Measurements from ENCODE around the gene MRPL41.
"Not testable (repeated sequence)": the region's sequence is repeated elsewhere in the genome, so short reads cannot be mapped to it uniquely, and the experiment has no call there.

The MRPL41 gene

GRCh38 chr9:137551264-137552021, at the start of gene MRPL41:
Gene MRPL41, plus strand, starts transcription at chr9:137551879. Its CDS starts 203 bp downstream, at chr9:137552082.
- FAIRE-seq = no peak

GRCh38 chr9:137502008-137502911, 49.4 kb upstream of the MRPL41 start:
- no peak for FAIRE-seq

GRCh38 chr9:137504432-137504777, 47.3 kb upstream of the MRPL41 start:
- no peak for FAIRE-seq

GRCh38 chr9:137505421-137506140, 46.1 kb upstream of the MRPL41 start:
- FAIRE-seq = no peak

DNA sequence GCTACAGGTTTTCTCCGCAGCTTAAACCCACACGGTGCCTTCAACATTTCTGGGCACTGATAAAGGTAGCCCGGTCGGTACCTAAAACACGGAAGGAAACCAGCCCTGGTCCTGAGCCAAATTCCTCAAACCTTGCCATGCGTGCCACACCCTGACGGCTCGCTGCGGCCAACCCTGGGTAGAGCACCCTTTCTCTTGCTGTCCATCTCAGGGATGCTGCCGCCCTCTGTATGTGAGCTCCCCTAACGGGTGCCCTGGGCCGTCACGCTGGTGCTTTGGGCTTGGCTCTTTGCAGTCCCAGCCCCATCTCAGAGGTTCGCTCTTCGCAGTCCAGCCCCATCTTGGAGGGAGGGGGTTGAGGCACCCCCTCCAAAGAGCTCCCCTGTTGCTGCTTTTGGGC, 45.4 kb upstream of the MRPL41 start:
- FAIRE-seq = no peak

DNA sequence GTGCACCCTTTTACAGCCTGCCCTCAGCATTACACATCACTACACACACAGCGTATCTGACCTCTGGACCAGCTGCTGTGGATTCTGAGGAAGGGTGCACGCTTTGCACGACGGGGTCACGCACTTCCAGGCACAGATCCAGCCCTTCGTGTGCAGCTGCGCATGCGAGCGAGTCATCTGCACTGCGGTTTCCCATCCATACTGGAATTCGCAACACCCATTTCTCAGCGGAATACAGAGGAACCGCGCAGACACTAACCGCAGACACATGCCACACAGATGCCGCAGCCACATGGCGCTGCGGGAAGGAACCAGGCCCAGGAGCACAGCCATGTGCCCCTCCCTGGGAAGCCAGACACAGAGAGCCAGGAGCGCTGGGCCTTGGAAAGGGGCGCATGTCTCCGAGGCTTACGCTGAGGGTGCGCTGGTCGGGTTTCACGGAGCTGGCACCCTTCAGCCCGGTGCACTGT, 44.9 kb upstream of the MRPL41 start:
- no peak for FAIRE-seq

DNA sequence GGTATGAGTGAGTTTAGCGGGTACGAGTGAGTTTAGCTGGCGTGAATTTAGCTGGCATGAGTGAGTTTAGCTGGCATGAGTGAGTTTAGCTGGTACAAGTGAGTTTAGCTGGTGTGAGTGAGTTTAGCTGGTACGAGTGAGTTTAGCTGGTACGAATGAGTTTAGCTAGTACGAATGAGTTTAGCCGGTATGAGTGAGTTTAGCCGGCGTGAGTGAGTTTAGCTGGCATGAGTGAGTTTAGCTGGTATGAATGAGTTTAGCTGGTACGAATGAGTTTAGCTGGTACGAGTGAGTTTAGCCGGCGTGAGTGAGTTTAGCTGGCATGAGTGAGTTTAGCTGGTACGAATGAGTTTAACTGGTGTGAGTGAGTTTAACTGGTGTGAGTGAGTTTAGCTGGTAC, 42.5 kb upstream of the MRPL41 start:
- no peak for FAIRE-seq

DNA sequence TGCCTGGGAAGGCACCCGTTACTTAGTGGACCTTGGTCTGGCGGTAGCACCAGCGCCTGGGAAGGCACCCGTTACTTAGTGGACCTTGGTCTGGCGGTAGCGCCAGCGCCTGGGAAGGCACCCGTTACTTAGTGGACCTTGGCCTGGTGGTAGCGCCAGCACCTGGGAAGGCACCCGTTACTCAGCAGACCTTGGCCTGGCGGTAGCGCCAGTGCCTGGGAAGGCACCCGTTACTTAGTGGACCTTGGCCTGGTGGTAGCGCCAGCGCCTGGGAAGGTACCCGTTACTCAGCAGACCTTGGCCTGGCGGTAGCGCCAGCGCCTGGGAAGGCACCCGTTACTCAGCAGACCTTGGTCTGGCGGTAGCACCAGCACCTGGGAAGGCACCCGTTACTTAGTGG, 40.6 kb upstream of the MRPL41 start:
- not testable (repeated sequence) for FAIRE-seq

- FAIRE-seq = no peak
Observed at GRCh38 chr9:137511758-137512463, 39.8 kb upstream of the MRPL41 start.

DNA sequence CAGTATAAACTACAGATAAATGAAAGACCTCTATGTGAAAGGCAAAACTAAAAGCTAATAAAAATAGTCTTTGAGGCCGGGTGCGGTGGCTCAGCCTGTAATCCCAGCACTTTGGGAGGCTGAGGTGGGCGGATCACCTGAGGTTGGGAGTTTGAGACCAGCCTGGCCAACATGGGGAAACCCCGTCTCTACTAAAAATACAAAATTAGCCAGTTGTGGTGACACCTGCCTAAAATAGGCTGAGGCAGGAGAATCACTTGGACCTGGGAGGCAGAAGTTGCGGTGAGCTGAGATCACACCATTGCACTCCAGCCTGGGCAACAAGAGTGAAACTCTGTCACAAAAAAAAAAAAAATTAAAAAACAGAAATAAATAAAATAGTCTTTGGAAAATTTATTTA, 38.5 kb upstream of the MRPL41 start:
- not testable (repeated sequence) for FAIRE-seq

DNA sequence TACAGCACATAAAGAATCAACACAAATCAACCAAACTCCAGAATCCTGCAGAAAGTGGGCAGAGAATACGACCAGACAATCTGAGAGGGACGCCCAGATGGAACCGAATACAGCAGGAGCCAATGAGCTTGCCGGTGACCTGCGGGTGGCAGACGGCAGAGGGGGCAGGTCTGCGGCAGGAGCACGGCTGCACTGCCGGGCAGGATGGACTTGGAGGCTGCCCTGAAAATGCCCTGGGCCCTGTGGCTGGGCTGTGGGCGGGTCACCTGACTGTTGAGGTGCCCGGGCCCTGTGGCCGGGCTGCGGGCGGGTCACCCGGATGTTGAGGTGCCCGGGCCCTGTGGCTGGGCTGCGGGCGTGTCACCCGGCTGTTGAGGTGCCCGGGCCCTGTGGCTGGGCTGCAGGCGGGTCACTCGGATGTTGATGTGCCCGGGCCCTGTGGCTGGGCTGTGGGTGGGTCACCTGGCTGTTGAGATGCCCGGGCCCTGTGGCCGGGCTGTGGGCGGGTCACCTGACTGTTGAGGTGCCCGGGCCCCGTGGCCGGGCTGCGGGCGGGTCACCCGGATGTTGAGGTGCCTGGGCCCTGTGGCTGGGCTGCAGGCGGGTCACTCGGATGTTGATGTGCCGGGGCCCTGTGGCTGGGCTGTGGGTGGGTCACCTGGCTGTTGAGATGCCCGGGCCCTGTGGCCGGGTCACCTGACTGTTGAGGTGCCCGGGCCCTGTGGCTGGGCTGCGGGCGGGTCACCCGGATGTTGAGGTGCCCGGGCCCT, 37.7 kb upstream of the MRPL41 start:
- not testable (repeated sequence) for FAIRE-seq

GRCh38 chr9:137514691-137515337, 36.9 kb upstream of the MRPL41 start:
- FAIRE-seq = no peak

DNA sequence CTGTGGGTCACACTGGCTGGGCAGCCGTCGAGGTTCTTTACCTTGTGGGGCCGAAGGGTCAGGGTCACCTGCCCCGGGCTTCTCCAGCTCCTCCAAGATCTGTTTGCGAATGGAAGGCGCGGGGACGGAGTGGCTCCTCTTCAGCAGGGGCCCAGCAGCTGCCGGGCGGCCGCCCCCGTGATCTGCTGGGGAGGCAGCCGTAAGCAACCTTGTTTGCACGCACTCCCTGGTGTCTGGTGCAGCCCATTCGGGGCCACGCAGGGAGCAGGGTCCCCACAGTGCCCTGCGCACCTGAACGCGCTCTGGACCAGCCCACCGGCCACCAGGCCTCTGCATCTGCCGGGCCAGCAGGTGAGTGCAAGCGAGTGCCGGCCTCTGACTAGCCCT, 36.3 kb upstream of the MRPL41 start:
- no peak for FAIRE-seq

- no peak for FAIRE-seq
Observed at GRCh38 chr9:137516144-137516917, 35.3 kb upstream of the MRPL41 start.

DNA sequence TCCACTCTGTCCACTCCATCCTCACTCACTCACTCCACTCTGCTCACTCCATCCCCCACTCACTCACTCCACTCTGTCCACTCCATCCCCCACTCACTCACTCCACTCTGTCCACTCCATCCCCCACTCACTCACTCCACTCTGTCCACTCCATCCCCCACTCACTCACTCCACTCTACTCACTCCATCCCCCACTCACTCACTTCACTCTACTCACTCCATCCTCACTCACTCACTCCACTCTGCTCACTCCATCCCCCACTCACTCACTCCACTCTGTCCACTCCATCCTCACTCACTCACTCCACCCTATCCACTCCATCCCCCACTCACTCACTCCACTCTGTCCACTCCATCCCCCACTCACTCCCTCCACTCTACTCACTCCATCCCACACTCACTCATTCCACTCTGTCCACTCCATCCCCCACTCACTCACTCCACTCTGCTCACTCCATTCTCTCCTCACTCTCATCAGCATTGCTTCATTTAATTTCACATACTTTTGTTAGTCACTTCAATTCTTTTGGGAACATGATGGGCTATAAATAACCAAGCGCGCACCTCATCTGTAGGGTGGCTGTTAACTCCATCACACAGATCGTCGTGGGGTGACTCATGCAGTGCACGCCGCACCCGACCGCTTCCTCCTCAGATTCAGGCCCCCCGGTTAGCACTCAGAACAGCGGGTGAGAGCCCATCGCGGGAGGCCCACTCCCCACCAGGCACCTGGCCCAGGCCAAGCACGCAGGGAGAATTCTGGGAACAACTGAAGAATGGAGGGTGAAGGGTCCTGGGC, 32.8 kb upstream of the MRPL41 start:
- not testable (repeated sequence) for FAIRE-seq

- no peak for FAIRE-seq
Observed at GRCh38 chr9:137519553-137519952, 32.1 kb upstream of the MRPL41 start.

- no peak for FAIRE-seq
Observed at GRCh38 chr9:137520614-137521404, 30.9 kb upstream of the MRPL41 start.

DNA sequence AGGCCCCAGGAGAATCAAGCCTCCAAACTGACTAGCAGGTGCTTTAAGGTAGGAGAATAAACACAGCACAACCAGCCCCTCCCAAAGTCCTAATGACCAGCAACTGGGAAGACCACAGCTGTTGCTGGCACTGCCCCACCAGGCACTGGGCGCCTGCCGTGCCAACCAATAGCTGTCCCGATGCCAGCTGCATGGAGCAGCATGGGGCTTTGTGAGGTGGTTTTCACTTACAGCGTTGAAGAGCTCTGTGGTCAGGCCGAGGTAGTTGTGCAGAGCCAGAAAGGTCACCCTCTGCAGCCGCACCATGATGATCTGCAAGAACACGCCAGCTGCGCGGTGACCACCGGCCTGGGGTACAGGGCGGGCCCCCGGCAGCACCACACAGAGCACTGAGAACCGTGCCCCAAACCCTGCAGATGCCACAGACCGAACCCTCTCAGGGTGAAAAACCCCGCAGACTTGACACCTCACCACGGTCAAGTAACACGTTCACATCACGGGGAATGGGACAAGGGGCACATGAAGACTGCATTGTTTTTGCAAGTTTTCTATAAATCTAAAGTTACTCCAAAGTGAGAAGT, 30.2 kb upstream of the MRPL41 start:
- no peak for FAIRE-seq

Data from endometrium (tissue), 2 donors.